NCI-H2171 (cell line): ENCODE measurements around the gene ANKRD16.
"Not testable (repeated sequence)": the region's sequence is repeated elsewhere in the genome, so short reads cannot be mapped to it uniquely, and the experiment has no call there.

ENCODE experiments used
- DNase-seq: peaks from one replicate; lab custom pipeline; 2025; lab: John Stamatoyannopoulos, UW

The ANKRD16 gene

GRCh38 chr10:5835446-5836095, 54.1 kb downstream of the ANKRD16 start:
- DNase-seq, result no peak

DNA sequence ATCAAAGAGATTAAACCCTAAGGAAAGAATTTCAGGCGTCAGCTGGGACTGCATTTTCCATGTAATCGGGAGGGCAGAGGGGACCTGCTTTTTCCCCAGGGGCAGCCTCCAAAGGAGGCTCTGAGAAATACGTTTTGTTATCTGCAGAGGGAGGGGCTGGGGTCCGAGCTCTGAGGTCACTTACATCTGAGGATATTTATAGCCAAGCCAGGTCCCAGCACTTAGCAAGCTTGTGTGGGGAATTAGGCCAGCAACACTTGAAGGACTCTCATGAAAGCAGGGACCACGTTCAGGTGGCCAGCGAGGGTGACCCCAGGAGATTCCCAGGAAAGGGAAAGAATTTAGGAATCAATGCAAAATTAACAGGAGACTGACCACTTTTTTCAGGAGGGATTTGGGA, 55.9 kb downstream of the ANKRD16 start:
- DNase-seq, result no peak

DNA sequence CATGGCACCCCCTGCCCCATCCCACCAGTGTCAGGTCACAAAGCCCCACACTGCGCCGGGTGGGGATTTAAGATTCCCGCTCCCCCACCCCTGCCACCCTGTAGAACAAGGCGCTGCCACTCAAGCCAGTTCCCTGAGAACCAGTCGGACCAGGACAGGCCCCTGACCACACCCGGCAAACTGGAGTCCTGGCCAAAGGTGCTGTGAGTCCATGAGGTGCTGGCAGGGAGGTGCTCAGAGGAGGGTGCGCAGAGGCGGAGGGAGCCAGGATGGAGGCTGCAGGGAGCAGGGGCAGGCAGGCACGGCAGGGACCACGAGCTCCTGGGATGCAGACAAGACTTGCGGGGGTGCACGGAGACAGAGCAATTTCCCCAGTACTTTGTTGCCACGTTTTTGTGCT, 56.7 kb downstream of the ANKRD16 start:
- no peak for DNase-seq

GRCh38 chr10:5831446-5831782, 58.3 kb downstream of the ANKRD16 start:
- DNase-seq, result no peak

DNA sequence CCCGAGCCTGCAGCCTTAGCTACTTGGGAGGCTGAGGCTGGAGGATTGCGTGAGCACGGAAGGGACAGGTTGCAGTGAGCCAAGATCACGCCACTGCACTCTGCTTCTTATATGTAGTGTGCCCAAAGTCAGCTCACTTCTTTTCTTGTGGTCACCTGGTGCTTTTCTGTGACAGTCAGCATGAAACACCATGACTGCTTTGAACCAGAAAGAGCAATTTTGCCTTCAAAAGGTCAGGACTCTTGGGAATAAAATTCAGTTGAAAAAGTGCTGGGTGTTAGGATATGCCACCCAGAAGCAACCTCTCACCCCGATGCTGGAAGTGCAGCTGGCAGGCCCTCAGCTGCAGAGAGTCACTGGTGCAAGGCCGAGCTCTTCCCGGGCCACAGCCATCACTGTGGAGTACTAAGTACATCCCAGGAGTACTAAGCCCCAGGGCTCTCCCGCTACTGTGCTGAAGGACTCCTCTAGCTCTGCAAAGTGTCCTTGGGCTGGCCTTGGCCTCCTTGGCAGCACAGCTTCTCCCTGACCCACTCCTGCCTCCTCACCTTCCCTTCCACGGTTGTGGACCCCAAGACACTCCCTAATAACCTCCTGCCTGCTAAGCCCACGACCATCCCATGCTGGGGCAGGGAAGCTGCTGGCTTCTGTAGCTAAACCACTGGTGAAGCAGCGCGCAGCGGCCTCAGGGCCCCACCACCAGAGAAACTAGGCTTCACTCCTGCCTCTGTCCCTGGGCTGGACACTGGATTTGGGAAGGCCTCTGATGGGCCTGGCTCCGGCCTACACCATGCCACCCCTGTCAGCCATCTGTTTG, 58.9 kb downstream of the ANKRD16 start:
- DNase-seq, result no peak

DNA sequence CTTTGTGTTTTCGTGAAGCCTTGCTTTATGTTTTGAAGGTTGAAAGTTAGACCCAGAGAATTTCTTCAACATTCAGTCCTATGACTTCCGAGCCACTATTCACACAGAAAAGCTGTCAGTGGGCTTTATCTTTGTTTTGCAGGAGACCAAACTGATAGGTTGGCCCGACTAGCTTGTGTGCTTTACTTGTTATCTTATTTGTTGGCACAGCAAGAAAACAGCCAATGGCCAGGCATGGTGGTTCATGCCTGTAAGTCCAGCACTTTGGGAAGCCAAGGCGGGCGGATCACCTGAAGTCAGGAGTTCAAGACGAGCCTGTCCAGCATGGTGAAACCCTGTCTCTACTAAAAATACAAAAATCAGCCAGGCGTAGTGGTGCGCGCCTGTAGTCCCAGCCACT, 60.4 kb downstream of the ANKRD16 start:
- DNase-seq, result no peak

DNA sequence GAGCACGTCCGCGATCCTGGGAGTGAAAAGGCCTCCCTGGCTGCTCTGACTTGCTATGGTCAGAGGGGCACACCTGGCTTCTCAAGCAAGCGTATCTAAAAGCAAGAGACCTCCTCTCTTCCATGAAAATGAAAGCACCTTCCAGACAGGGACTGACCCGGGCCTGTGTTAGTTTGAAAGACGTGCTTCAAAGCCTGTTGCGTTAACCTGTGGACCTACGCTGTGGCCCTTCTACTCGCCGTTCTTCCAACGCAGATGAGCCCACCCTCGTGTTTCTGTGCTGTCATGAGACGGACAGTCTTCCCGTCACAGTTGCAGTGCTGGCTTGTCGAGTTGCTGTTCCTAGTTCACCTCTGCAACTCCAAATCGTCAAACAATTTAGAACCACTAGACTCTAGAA, 61.0 kb downstream of the ANKRD16 start:
- DNase-seq, result no peak

DNA sequence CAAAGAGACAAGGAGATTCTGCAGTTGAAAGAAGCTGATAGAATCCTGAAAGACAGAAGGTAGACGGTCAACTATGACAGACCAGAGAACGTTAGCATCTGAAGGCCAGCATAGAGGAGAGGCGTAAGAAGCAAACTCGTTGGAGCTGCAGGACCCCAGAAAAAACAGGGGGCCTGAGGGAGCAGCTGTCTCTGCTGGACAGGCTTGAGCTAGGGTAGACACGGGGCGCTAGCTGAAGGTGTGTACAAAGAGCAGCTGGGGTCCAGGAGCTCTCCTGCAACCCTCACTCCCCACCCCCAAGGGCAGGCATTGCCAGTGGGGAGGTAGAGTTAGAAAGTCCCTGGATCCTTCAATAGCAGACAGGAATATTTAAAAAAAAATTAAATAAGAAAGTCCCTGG, 61.9 kb downstream of the ANKRD16 start:
- no peak for DNase-seq

- not testable (repeated sequence) for DNase-seq
Measured at GRCh38 chr10:5826511-5826910, 63.2 kb downstream of the ANKRD16 start.

GRCh38 chr10:5818894-5819293, 70.8 kb downstream of the ANKRD16 start:
- DNase-seq, result no peak

DNA sequence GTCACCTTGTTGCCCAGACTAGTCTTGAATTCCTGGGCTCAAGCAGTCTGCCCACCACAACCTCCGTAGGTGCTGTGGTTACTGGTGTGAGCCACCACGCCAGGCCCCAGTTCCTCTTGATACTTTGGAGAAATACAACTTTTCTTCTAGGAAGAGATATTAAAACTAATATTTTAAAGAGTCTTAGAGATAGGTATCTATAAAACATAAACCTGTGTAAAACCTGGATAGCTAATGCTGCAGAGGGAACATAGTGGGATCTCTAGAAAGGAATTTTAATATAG, 71.7 kb downstream of the ANKRD16 start:
- DNase-seq, result no peak

GRCh38 chr10:5817322-5818047, 72.2 kb downstream of the ANKRD16 start:
- no peak for DNase-seq

GRCh38 chr10:5816170-5816569, 73.5 kb downstream of the ANKRD16 start:
- DNase-seq, result no peak

DNA sequence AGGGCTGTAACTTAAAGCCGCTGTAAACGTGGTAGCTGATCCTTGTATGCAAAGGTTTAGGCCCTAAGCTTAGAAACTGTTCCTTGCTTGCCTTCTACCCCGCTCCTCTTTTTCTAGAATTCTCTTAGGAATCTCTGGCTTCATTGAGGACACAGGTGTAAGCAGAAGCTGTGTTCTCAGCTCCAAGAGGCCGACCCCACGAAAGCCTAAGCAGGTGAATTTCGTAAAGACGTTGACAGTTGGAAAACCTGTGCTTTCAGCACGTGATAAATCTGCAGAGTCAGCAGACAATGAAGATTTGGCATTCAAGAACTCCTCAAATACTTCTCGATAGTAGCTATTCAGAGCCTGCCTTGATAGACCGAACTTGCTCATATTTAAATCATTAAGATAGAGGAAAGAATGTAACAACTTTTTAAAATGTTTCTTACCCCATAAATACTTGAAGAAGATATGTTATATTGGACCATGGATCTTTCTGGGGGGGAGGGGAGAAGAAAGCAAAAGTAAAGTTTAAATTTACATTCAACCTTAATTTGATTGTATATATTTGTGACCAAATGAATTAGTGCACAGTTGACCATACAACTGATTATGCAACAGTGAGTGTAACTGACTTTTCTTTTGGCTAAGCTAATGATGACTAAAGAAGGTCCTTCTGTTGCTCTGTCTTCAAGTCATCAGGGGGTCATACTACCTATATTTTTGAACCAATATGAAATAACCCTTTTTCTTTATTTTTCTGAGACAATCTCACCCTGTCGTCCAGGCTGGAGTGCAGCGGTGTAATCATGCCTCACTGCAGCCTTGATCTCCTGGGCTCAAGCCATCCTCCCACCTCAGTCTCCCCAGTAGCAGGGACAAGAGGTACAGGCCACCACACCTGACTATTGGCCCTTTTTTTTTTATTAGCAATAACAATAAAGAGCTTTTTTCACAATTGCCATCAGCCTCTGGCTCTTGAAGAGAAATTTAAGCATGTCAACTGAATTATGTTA, 75.3 kb downstream of the ANKRD16 start:
- DNase-seq, result no peak

DNA sequence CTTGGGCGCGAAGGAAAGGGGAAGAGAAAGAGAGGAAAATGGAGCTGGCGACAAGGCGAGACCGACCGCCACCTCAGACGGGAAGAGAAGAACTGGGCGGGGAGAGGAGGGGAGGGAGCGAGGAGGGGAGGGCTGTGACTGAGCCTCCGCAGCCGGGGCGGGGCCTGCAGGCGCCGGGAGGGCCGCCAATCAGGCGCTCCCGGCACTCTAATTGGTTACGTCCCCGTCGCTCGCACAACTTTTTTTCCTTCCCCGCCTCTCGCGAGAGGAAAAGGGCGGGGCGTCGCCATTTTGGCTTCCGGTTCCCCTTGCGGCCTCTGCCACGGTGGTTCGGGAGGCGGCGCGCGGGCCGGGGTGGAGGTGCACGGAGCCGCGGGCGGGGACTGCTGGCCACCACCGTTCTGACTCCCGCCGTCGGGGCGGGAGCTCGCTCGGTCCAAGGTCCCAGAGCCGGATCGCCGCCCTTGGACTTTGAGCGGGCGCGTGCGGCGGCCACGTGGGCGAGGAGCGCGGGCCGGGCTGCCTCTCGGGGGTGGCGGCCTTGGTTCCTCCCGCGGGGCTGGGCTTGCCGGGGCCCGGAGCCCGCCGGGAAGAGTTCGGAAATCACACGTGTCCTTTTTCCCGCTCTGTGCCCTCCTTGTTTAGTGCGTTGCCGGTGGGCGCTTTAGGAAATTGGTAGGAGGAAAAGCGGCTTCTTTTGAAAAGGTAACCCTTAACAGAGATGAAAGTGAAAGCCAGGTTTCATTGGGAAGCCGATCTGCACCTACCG, 76.2 kb downstream of the ANKRD16 start, which contains the start of gene GDI2:
Gene GDI2 (minus strand): TSS at position 94 of the 769 bp plus-strand sequence. CDS start 176 bp downstream, outside the sequence.
- peak; percentile 87 for DNase-seq

DNA sequence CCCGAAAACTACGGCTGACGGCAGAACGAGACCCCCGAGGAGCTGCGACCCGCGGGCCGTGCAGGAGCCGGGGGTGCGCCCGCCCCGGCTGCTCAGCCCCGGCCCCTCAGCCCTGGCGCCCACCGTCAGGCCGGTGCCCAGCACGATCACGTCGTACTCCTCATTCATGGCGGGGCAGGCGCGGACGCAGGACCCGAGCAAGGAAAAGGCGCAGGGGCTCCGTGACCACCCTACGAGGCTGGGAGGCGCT, 76.7 kb downstream of the ANKRD16 start:
- no peak for DNase-seq

DNA sequence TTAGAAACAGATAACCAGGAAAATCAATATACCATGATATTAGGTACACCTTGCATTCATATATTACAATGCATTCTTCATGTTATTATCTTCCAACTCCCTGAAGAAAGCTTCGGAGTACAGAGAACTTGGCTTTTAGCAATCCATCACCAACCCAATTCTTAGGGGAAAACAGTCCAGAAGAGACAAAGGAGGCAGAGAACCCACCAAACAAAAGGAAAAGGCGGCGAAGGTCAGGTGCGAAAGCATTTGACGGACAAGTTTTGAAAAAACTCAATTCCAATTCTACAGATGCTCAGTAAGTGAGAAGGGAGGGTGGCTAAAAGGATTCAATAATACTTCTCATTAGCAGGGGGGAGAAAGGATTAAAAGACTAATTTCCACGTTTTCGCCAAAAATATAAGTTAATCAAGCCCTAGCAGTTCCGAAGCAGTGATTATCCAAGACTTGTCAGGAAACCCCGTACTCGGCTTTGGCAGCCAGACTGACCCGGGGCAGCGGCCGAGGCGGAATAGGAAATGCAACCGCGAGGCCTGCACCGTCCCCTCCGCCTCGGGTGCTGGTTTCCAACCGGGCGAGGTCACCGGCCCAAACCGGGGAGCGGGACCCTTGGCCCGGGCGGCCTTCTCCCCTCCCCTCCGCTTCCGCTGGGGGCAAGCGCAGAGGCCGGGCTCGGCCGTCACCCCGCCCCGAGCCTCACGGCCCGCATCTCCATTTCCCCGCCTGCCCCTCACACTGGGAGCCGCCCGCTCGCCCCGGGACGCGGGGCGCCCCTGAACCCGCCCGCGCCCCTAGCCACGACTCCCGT, 77.2 kb downstream of the ANKRD16 start:
- peak; percentile 29 for DNase-seq
